Suprapubic skin (tissue), 4 donors: ENCODE data around the gene DIP2C. TPM values are rescaled to one million over a fixed set of nuclear protein-coding genes. Genes with fewer than 3 reads are reported as not detected.

ENCODE experiments used
- DNase-seq, 2 donors: peaks; one replicate each; pipeline ENCODE4 v3.0.0-alpha.2; 2019; ENCODE audit warnings: low spot score in 2 of 2
- H3K27ac ChIP-seq: fragments of 200-600 bp; sonication (generic); one replicate; pipeline ENCODE4 v1.5.1; 2019
- H3K27me3 ChIP-seq: fragments of 200-600 bp; sonication (generic); one replicate; pipeline ENCODE4 v1.5.1; 2019
- H3K36me3 ChIP-seq: fragments of 200-600 bp; sonication (generic); one replicate; pipeline ENCODE4 v1.5.1; 2019
- H3K4me1 ChIP-seq: fragments of 200-600 bp; sonication (generic); one replicate; pipeline ENCODE4 v1.5.1; 2019
- H3K4me3 ChIP-seq: fragments of 200-600 bp; sonication (generic); one replicate; pipeline ENCODE4 v1.5.1; 2019; ENCODE audit warnings: mild to moderate bottlenecking
- H3K9me3 ChIP-seq: fragments of 200-600 bp; sonication (generic); one replicate; pipeline ENCODE4 v1.5.1; 2019
- CTCF ChIP-seq, 2 donors: fragments of 200-600 bp in 1 of 2; fragments of 450-650 bp in 1 of 2; sonication (generic) in 1 of 2; IDR thresholded peaks; one replicate each; pipeline ENCODE4 v1.5.1; 2016 to 2019; ENCODE audit warnings: antibody characterized with exemption in 2 of 2, mild to moderate bottlenecking in 1 of 2, moderate library complexity in 1 of 2
- EP300 ChIP-seq: sonication (generic); formaldehyde crosslinking; IDR thresholded peaks from one replicate; pipeline ENCODE4 v1.6.1; 2017; ENCODE audit warnings: antibody characterized with exemption
- POLR2A ChIP-seq, 2 donors: fragments of 450-650 bp; IDR thresholded peaks; one replicate each; pipeline ENCODE4 v1.6.1; 2017; ENCODE audit warnings: antibody characterized with exemption in 2 of 2, mild to moderate bottlenecking in 2 of 2, moderate library complexity in 2 of 2
- POLR2AphosphoS5 ChIP-seq, 3 donors: sonication (generic); formaldehyde crosslinking; IDR thresholded peaks; one replicate each; pipeline ENCODE4 v1.6.1; 2017; ENCODE audit warnings: antibody characterized with exemption in 3 of 3
- WGBS: methylation state at CpG from one replicate; pipeline ENCODE4 v1.1.5; 2018; 5-methylcytosine and 5-hydroxymethylcytosine counted together
- total RNA-seq, 4 donors: library from RNA; depleted of rRNA; stranded (reverse); fragments of >200 nt; gene quantifications; one replicate each; pipeline ENCODE4 v1.1.0, GENCODE V29; 2016

Gene DIP2C
- total RNA-seq, 4 donors from 2014 or later = 6.7 to 23.3 (median 14.7) TPM

- WGBS = 90% methylated on average over 7 of the region's 7 CpGs
- Histone ChIP-seq H3K27me3 (no peaks in the 10 kb centered on the region), H3K36me3 (peaks cover 61% of the 10 kb centered on the region), H3K27ac (no peak overlapping the region), H3K9me3 (no peaks in the 10 kb centered on the region), H3K4me3 (no peak overlapping the region), H3K4me1 (no peaks in the 10 kb centered on the region)
- DNase-seq = no peak
- TF ChIP-seq EP300 = no peak
- TF ChIP-seq POLR2A (IDR thresholded peaks at IDR 0.05) = no peak
- TF ChIP-seq POLR2AphosphoS5 (IDR thresholded peaks at IDR 0.05) = no peak
- no peak for TF ChIP-seq CTCF (IDR thresholded peaks at IDR 0.05)
Measured at GRCh38 chr10:283916-284356, 405.5 kb downstream of the DIP2C start.

- H3K4me3 ChIP-seq = no peak overlapping the region
- no peak overlapping the region for H3K27ac ChIP-seq
- DNase-seq = no peak
- no peaks in the 10 kb centered on the region for H3K4me1 ChIP-seq
- 93% methylated on average over 8 of the region's 8 CpGs for WGBS
- TF ChIP-seq POLR2AphosphoS5 (IDR thresholded peaks at IDR 0.05) = no peak
- TF ChIP-seq POLR2A (IDR thresholded peaks at IDR 0.05) = no peak
- no peak for TF ChIP-seq CTCF (IDR thresholded peaks at IDR 0.05)
- no peak for TF ChIP-seq EP300
- no peaks in the 10 kb centered on the region for H3K9me3 ChIP-seq
- no peaks in the 10 kb centered on the region for H3K27me3 ChIP-seq
- peaks cover 62% of the 10 kb centered on the region for H3K36me3 ChIP-seq
Measured at GRCh38 chr10:283140-283479, 406.4 kb downstream of the DIP2C start.

- H3K36me3 ChIP-seq = peaks cover 64% of the 10 kb centered on the region
- H3K4me1 ChIP-seq = no peaks in the 10 kb centered on the region
- TF ChIP-seq EP300 (no peak), CTCF (IDR thresholded peaks at IDR 0.05) (no peak), POLR2A (IDR thresholded peaks at IDR 0.05) (no peak), POLR2AphosphoS5 (IDR thresholded peaks at IDR 0.05) (no peak)
- no peaks in the 10 kb centered on the region for H3K27me3 ChIP-seq
- H3K27ac ChIP-seq = no peak overlapping the region
- no peak for DNase-seq
- 91% methylated on average over 2 of the region's 7 CpGs for WGBS
- no peaks in the 10 kb centered on the region for H3K9me3 ChIP-seq
- H3K4me3 ChIP-seq = no peak overlapping the region
Measured at GRCh38 chr10:282294-283139, 407.0 kb downstream of the DIP2C start.

- H3K27ac ChIP-seq = no peak overlapping the region
- H3K9me3 ChIP-seq = no peaks in the 10 kb centered on the region
- peaks cover 60% of the 10 kb centered on the region for H3K36me3 ChIP-seq
- 93% methylated on average over 10 of the region's 10 CpGs for WGBS
- H3K27me3 ChIP-seq = no peaks in the 10 kb centered on the region
- no peaks in the 10 kb centered on the region for H3K4me1 ChIP-seq
- H3K4me3 ChIP-seq = no peak overlapping the region
- TF ChIP-seq EP300 = no peak
- TF ChIP-seq POLR2A (IDR thresholded peaks at IDR 0.05) = no peak
- no peak for TF ChIP-seq CTCF (IDR thresholded peaks at IDR 0.05)
- TF ChIP-seq POLR2AphosphoS5 (IDR thresholded peaks at IDR 0.05) = no peak
- DNase-seq = no peak
Measured at GRCh38 chr10:279655-280054, 409.8 kb downstream of the DIP2C start.

- H3K9me3 ChIP-seq = no peaks in the 10 kb centered on the region
- H3K27ac ChIP-seq = no peak overlapping the region
- no peaks in the 10 kb centered on the region for H3K27me3 ChIP-seq
- H3K36me3 ChIP-seq = peaks cover 56% of the 10 kb centered on the region
- no peak overlapping the region for H3K4me3 ChIP-seq
- no peaks in the 10 kb centered on the region for H3K4me1 ChIP-seq
- 95% methylated on average over 9 of the region's 9 CpGs for WGBS
- TF ChIP-seq CTCF (IDR thresholded peaks at IDR 0.05) (no peak), POLR2A (IDR thresholded peaks at IDR 0.05) (no peak), POLR2AphosphoS5 (IDR thresholded peaks at IDR 0.05) (no peak), EP300 (no peak)
- no peak for DNase-seq
Measured at GRCh38 chr10:279232-279631, 410.2 kb downstream of the DIP2C start.
